Upper lobe of left lung (tissue), 4 donors: ENCODE data around the gene FEM1C.

Experiments used
- CTCF ChIP-seq, 6 experiments: fragments of 450-650 bp in 4 of 6; fragments of 200-600 bp in 2 of 6; sonication (generic) in 2 of 6; IDR thresholded peaks; one replicate each; pipeline ENCODE4 v1.5.1; 2016 to 2019; ENCODE audit warnings: antibody characterized with exemption in 6 of 6
- POLR2AphosphoS5 ChIP-seq, 2 donors: sonication (generic); formaldehyde crosslinking; IDR thresholded peaks; one replicate each; pipeline ENCODE4 v1.5.1; 2017; ENCODE audit warnings: antibody characterized with exemption in 2 of 2

- TF ChIP-seq CTCF (IDR thresholded peaks at IDR 0.05) (no peak), POLR2AphosphoS5 (IDR thresholded peaks at IDR 0.05) (no peak)
Measured at GRCh38 chr5:115520191-115520590, 24.4 kb downstream of the FEM1C start.
